ENCODE measurements around the gene YEATS2. TPM values are rescaled to one million over a fixed set of nuclear protein-coding genes. Genes with fewer than 3 reads are reported as not detected.

Gene YEATS2
- polyA plus RNA-seq, 1 experiment: 35.5 TPM

DNA sequence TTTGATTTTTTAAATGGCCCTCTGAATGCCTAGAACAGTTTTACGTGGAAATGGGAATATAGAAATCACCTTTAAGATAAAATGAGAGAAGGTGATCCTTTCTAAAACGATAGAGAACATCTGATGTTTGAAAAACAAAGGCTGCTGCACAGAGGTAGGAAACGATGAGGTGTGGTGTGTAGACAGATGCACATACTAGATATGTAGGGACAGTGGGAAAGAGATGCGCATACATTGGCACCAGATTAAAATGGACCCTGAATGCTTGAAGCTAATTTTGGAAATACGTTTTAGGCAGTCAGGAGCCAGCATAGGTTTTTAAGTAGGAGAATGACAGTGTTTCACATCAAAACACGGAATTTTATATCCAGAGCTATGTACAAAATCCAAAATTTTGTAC is 98.8 kb downstream of the YEATS2 start:
- TF ChIP-seq, protein P1, sequence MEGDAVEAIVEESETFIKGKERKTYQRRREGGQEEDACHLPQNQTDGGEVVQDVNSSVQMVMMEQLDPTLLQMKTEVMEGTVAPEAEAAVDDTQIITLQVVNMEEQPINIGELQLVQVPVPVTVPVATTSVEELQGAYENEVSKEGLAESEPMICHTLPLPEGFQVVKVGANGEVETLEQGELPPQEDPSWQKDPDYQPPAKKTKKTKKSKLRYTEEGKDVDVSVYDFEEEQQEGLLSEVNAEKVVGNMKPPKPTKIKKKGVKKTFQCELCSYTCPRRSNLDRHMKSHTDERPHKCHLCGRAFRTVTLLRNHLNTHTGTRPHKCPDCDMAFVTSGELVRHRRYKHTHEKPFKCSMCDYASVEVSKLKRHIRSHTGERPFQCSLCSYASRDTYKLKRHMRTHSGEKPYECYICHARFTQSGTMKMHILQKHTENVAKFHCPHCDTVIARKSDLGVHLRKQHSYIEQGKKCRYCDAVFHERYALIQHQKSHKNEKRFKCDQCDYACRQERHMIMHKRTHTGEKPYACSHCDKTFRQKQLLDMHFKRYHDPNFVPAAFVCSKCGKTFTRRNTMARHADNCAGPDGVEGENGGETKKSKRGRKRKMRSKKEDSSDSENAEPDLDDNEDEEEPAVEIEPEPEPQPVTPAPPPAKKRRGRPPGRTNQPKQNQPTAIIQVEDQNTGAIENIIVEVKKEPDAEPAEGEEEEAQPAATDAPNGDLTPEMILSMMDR (IDR thresholded peaks at IDR 0.05; ENCODE audit: insufficient read depth, low read depth, low read length): no peak
- Histone ChIP-seq H3K27me3 (ENCODE audit: control insufficient read depth, insufficient read depth, low read length) (no peaks in the 10 kb centered on the region), H3K36me3 (ENCODE audit: control insufficient read depth, insufficient read depth, low read length) (peaks cover 16% of the 10 kb centered on the region), H3K4me3 (ENCODE audit: low read depth, low read length) (no peak overlapping the region)
- ChIA-PET CTCF (no interaction called here), POLR2A (no interaction called here)
- DNase-seq (ENCODE audit: low read depth): no peak

DNA sequence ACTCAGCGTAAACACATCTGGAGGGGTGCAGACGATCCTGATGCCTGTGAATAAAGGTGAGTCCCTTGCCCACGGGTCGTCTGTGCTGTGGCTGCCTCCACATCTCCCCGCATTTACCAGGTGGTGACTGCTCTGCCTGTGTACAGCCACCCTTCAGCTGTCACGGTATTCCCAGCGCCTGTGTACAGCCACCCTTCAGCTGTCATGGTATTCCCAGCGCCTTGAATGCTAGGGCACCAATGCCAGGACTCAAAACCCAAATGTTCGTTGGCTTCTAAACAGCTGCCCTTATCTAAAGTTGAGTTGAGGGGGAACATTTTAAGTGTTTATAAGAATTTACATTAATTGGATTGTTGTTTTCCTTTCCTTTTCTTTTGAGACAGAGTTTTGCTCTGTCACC is 100.4 kb downstream of the YEATS2 start:
- no peak overlapping the region for H3K4me3 ChIP-seq (ENCODE audit: low read depth, low read length)
- DNase-seq (ENCODE audit: low read depth): no peak
- TF ChIP-seq, protein P1 (IDR thresholded peaks at IDR 0.05; ENCODE audit: insufficient read depth, low read depth, low read length): no peak
- CTCF ChIA-PET: no interaction called here
- H3K36me3 ChIP-seq (ENCODE audit: control insufficient read depth, insufficient read depth, low read length): peaks cover 24% of the 10 kb centered on the region
- no peaks in the 10 kb centered on the region for H3K27me3 ChIP-seq (ENCODE audit: control insufficient read depth, insufficient read depth, low read length)
- POLR2A ChIA-PET: no interaction called here

DNA sequence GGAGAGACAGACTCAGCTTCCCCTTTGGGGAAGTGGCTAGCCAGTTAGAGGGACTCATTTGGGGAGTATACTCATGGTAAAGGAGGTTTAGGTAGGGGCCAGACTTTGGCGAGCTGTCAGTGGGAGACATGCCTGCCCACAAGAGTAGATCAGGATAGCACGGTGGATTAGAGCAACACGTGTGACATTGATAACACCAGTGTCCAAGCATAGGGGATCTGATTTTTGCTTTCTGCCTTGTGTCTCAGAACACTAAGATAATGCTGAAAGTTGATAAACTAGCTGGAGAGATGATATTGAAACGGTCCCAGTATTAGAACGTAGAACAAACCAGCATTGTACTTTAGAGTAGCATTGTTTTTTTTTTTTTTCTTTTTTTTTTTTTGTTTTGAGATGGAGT is 101.9 kb downstream of the YEATS2 start:
- no peaks in the 10 kb centered on the region for H3K27me3 ChIP-seq (ENCODE audit: control insufficient read depth, insufficient read depth, low read length)
- POLR2A ChIA-PET: no interaction called here
- CTCF ChIA-PET: no interaction called here
- no peak overlapping the region for H3K4me3 ChIP-seq (ENCODE audit: low read depth, low read length)
- TF ChIP-seq, protein P1 (IDR thresholded peaks at IDR 0.05; ENCODE audit: insufficient read depth, low read depth, low read length): no peak
- DNase-seq (ENCODE audit: low read depth): no peak
- H3K36me3 ChIP-seq (ENCODE audit: control insufficient read depth, insufficient read depth, low read length): peaks cover 31% of the 10 kb centered on the region

DNA sequence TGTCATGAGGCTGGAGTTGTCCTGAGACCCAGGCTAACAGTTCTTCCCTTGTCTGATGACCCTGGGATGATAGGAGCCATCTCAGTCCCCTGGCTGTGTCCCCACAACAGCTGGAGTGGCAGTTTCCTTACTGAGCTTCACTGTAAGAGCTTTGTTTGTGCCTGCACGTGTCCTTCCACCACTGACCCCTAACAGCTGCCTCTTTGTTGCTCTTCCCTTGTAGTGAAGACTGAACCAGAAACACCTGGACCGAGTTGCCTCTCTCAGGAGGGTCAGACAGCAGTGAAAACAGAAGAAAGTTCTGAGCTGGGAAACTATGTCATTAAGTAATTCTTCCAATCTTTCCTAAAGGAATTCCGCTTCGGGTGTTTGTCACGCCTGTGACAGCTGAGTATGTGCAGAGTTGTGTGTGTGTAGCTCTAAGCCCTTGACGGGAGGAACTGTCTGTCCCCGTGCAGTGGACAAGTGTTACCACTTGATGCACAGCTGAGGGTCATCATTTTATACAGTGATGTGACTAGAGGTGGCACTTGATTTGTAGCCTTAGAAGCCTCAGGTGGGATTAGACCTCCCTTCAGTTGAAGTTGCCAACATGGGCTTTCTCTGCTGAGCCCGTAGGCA is 102.8 kb downstream of the YEATS2 start:
- DNase-seq (ENCODE audit: low read depth): no peak
- POLR2A ChIA-PET: no interaction called here
- CTCF ChIA-PET: no interaction called here
- peaks cover 32% of the 10 kb centered on the region for H3K36me3 ChIP-seq (ENCODE audit: control insufficient read depth, insufficient read depth, low read length)
- H3K27me3 ChIP-seq (ENCODE audit: control insufficient read depth, insufficient read depth, low read length): no peaks in the 10 kb centered on the region
- TF ChIP-seq, protein P1 (IDR thresholded peaks at IDR 0.05; ENCODE audit: insufficient read depth, low read depth, low read length): no peak
- H3K4me3 ChIP-seq (ENCODE audit: low read depth, low read length): no peak overlapping the region

DNA sequence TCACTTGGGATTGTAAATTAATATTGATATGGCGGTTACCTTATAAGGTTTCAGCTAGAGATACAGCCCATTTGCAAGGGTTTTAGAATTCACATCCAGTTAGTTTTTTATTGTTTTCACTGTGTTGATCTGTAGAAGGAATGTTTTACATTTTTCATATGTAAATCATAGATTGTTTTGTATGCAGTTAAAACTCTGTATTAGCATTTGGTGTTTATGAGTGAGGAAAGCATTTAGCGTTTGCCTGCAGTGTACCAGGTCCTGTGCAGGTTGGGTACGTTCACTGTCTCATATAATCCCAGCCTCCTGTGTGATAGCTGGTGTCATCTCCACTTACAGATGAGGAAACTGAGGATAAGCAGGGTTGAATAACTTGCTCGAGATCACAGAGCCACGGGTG is 104.0 kb downstream of the YEATS2 start:
- DNase-seq (ENCODE audit: low read depth): no peak
- CTCF ChIA-PET: no interaction called here
- Histone ChIP-seq H3K36me3 (ENCODE audit: control insufficient read depth, insufficient read depth, low read length) (peaks cover 37% of the 10 kb centered on the region), H3K4me3 (ENCODE audit: low read depth, low read length) (no peak overlapping the region), H3K27me3 (ENCODE audit: control insufficient read depth, insufficient read depth, low read length) (no peaks in the 10 kb centered on the region)
- POLR2A ChIA-PET: no interaction called here
- TF ChIP-seq, protein P1 (IDR thresholded peaks at IDR 0.05; ENCODE audit: insufficient read depth, low read depth, low read length): no peak

All from BJ (cell line).